HG03066 (cell line): ENCODE measurements around the gene PCK1.

Experiments used
- ATAC-seq: cut with Tn5 transposase; IDR thresholded peaks from one replicate; pipeline ENCODE4 v1.9.1; 2021; ENCODE audit warnings: low read depth; ENCODE audit not compliant: unreplicated experiment

Gene PCK1

DNA sequence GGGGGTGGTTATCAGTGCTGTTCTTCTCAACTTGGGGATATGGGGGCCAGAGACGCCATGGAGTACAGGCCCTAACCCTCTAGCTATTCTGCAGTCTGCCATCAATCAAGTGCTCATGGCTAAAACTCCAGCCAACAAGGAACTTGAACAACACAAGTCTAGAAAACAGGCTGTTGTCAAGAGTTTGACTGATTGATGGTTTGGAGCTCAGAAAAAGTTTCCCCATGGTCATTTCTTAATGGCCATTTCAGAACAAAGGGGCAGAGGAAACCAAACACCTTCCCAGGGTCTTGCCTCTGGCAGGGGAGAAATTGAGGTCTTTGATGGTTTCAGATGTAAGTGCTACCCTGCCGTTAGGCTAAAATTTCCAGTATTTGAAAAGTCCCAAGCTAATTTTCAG is 15.1 kb downstream of the PCK1 start:
- no peak for ATAC-seq

DNA sequence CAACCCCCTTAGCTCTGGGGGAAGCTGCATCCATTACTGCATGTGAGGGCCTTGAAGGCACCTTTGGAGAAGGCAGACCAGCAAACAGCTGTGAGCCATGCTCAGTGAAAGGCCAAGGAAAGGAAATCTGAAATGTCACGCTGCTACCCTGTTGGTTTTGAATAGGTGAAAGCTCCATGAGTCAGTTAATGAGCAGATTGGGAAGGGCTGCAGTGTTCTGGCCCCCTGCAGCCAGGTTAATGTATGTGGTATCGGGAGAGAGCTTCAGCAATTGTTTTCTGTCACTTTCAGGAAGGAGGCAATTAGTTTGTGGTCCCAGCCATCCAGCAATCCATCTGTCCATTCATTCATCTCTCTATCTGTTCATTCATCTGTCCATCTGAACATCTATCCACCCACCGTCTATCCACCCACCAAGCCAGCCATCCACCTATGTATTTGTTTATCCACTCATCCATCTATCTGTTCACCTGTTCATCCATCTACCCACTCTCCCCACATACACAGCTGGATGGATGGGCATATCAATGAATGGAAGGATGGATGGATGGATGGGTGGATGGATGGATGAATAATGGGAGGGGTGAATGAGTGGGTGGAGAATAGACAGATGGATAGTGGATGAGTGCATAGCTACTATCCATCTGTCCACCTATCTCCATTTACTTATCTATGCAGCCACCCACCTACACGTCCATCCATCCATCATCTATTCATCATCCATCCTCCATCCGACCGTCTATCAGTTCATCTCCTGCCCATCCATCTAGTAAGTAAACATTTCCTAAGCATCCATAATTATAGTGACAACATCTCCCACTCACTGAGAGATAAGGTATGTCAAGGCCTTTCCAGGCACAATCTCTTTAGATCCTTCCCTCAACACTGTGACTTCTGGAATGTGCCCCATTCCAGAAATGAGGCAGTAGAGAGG is 16.0 kb downstream of the PCK1 start:
- ATAC-seq, result no peak

DNA sequence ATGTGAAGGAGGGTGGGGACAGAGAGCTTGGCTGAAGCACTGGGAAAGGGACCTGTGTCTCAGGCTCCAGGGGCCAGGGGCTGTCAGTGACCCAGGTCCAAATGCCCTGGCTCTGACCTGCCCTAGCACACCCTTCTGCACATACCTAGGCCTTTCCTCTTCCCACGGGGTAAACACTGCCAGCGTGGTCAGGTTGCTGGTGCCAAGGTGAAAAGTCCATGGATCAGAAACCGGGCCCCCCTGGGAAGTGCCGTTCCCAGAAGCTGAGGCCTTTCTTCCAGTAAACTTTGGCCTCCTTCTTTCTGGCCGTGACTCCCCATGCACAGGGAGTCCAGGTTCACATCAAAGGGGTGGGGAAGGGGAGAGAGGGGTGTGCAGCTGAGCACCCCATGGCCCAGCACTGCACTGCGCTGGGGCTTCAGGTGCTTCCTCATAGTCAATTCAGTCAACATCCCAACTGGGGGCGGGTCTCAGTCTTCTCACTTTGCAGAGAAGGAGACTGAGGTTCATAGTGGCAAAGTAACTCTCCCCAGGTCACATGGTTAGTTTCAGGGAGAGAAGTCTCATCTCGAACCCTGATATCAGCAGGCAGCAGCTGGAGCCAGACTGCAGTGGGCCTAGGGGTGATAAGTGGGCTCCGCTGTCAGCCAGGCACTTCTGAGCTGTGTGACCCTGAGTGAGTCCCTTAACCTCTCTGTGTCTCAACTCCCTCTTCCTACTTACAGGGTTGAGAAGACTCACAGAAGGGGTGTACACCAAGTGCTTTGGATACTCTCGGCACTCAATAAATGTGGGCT is 17.0 kb downstream of the PCK1 start:
- ATAC-seq, result no peak

DNA sequence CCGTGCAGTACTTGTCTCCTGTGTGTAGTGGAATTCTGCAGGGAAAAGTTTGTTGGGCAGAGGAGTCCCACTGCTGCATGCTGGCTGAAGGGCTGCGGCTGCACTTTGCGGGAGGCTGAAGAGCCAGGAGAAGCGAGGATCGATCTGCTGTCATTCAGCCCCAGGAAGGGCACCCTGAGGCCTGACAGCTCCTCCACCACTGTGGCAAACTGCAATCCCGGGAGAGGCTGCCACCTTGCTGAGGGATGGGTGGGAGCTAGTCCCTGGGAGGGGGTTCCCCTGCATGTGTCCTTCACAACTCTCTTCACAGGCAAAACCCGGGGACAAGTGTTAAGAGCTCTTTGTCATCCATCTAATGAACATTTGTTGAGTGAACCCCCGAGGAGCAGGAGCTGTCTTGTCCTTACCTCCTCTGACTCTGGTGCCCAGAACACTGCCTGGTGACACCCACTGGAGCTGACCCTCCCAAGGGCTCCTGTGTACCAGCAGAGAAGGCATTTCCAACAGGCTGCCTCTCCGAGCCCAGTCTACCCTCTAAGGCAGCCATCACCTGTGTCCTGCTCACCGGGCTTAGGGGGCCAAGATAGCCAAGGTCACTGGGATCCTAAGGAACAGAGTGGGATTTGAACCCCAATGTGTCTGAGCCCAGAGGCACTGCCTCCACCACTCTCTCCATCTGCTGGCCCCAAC is 17.7 kb downstream of the PCK1 start:
- ATAC-seq, result no peak

DNA sequence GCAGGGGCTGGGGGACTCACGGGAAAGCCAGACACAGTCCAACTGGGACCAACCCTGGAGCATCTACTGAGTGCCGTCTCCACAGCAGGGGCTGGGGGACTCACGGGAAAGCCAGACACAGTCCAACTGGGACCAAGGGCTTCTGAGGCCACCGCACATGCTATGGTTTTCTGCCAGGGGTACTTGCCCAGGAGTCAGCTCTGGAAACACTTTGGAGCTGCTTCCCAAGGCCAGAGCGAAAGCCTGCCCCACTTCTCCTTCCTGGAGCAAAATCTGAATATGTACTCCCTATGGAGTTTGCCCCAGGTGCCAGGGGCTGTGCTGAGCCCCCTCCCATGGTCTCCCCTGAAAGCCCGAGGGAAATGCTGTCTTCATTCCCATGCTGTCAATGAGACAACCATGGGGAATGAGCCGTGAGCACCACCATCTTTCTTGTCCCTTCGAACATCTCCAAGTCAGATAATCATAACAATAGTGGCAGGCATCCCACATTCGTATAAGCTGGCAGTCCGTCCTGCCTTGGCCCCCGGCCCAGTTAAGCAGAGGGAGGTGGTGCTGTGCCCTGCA is 18.5 kb downstream of the PCK1 start:
- no peak for ATAC-seq

DNA sequence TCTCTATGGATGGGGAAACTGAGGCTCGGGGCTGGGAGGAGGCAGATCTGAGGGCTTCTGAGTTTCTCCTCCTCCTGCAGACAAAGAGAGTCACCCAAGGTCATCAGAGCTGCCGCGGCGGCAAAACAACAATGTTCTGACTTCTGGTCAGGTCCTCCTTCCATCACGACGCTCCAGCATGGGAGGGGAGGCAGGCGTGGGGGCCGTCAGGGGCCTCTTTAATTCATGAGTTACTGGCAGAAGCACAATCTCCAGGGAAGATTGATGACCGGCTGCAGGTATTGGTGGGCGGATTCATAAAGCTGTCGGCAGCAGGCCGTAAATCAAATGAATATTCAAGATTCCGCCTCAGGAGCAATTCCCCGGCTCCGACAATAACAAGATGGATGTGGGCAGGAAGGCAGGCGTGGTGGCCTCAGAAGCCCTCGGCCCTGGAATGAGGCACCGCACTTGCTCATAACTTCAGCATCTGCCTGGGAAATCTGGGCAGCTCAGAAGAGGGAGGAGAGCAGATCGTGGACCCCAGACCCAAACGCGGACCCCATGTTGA is 19.1 kb downstream of the PCK1 start:
- ATAC-seq, result no peak

DNA sequence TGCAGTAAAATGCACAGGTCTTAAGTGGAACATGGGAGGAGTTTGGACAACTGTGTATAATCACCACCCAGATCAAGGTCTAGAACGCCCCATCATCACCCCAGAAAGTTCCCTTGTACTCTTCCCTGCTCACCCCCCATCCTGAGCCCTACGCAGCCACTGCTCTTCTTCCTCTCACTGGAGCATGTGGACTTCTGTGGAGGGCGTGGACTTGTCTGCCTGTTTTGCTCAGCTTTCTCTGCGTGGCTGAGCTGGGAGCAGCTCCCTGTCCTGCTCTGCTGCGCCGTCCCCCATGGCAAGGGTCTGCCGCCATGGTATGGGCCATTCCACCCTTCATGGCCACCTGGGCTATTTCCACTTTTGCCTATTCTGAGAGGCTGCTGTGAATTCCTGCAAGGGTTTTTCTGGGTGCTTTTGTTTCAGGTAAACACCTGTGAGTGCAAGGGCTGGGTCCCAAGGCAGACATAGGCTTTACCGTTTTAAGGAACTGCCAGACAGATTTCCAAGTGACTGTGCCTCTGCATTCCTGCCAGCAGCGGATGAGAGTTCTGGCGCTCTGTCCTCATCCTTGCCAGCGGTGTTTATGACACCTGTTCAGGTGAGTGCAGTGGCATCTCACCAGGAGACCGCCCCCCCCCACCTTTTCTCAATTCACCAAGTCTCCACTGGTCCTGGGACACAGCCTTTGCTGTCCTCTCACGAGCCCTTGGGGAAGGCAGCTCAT is 19.7 kb downstream of the PCK1 start:
- no peak for ATAC-seq

DNA sequence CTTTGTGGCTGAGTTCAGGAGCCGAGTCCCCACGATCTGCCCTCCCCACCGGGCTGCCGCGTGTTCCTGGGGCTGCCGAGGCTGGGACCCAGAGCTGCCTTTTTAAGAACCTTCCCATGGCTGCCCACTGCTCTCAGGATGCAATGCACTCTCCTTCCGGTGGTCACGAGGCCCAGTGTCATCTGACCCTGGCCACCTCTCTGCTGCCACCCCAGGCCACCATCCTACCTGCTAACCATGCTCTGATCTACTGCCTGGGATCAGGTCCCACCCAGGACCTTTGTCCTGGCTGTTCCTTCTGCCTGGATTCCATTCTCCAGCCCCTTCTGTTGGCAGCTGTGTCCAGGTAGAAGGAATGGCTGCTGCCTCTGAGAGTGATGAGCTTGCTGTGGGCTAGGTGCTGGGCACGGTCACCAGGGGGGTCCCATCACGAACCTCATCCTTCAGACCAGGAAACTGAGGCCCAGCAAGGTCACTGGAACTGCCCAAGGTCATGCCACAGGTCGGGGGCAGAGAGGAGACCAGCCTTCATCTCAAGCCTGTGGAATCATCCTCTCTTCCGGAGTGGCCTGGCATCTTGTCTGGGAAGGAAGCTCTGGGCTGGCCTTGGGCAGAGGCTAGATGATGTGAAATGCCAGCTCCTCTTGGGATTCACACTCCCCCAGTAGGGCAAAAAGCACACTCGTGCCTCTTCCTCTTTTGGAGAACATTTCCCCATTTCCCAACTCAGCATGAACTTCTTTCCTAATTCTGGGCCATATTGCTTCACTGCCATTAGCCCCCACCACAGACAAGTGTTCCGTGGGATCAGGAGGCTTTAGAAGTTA is 20.5 kb downstream of the PCK1 start:
- no peak for ATAC-seq

DNA sequence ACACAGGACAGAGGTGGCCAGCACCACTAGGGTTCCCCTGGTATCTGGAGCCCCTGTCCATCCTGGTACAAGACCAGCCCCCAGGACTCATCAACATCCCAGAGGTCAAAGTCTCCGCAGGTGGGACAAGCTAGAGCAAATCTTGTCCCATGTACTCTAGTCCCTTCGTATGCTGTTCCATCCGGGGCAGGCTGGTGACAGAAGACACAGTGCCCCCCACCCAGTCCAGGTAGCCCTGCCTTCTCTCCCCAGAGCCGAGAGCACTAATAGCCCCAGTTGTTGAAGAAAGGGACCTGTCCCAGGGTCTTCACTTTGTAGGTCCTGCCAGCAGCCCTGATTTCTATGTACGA is 21.1 kb downstream of the PCK1 start:
- ATAC-seq, result no peak

DNA sequence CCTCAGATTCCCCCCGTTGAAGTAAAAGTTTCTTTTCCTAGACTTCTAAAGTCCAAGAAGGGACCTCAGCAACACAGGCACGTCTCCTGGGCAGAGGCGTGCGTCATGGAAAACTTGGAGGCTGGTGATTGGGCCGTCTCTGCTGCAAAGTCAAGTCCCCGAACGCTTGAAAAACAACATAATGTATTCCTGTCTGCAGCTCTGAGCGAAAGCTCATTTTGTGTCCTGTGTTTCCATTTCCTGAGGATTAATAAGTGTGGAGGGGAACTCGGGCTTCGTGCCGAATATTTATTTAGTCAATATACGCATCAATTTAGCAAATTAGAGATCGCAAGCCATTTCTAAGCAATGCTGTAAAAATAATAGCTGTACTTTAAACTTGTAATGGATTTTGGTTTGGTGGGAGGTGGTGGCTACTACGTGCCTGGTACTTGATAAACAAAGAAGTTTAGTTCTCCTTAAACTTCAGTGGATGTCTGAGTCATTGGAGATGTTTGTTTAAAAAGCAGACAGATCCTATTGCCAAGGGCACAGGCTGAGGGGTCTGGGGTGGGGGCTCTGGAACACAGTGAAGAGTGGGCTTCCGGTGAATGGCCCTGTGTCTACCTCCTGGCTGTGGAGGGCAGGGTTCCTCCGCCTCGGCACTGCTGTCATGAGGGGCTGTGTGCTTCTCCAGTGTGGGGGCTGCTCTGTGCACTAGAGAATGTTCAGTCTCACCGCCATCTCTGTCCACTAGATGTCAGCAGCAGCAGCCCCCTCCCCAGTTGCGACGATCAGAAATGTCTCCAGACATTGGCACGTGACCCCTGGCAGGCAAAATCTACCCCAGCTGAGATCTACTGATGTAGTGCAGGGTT is 21.8 kb downstream of the PCK1 start:
- ATAC-seq, result no peak

DNA sequence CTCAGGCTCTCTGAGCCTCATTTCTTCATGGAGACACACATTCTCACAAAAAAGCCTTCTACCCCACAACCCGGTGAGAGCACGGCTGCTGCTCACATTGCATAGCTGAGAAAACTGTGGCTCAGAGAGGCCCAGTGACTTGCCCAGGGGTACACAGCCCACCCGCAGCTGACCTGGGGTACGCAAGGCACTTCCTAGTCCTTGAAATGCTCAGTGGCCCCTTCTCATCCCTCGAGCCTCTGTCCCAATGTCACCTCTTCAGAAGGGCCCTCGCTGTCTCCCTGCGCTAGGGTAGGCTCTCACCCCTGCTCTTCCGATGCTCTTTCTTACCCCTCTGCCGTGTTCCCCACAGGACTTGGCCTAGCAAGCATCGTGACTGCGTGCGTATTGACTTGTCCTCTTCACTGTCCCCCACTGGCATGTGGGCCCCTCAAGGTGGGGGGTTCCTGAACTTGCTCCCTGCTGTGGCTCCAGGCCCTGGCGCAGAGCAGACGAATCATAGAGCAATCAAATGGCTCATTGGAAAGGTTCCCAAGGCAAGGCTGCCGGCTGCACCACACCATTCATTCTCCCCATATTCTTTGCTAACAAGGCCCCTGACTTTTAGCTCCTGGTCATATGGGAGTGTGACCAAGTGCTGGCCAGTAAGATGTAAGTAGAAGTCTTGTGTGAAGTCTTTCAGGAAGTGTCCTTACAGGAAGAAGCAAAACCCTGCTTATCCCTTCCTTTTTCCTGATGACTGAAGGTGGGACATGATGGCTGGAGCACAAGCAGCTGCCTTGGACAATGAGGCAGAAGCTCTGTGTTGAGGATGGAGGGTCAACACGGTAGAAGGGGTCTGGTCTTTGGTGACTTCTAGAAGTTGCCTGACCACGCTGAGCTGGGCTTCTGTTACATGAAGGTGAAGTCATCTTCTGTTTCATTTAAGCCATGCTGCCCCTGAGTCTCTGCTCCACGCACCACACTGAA is 22.7 kb downstream of the PCK1 start:
- ATAC-seq, result no peak

DNA sequence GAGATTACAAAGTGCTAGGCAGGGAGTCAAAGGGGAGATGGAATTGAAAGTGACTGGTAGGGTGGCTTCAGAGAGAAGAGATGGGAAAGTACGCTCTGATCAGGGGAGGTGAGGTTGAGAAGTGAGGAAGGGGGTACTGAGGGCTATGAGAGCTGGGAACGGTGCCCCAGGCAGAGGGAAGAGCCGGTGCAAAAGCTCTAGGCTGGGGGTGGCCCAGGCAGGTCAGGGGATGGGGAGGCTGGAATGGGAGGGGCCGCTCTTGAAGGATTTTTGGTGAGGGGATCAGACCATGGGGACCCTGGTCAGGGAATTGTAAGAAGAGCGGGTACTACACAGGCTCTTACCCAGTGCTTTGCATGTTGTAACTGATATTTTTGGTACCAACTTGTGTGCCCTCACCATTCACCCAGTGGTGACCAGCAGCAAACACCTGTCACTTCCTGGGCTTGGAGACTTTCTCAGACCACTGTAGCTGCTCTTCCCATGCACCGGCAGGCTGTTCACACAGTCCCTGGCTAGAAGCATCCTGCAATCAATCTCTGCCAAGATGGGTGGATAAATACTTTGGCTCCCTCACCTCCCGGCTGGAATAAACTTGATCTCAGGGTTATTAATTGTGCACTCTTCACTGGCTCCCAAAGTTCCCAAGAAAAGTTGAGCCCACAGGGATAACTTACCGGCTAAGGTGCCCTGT is 24.0 kb downstream of the PCK1 start:
- no peak for ATAC-seq

DNA sequence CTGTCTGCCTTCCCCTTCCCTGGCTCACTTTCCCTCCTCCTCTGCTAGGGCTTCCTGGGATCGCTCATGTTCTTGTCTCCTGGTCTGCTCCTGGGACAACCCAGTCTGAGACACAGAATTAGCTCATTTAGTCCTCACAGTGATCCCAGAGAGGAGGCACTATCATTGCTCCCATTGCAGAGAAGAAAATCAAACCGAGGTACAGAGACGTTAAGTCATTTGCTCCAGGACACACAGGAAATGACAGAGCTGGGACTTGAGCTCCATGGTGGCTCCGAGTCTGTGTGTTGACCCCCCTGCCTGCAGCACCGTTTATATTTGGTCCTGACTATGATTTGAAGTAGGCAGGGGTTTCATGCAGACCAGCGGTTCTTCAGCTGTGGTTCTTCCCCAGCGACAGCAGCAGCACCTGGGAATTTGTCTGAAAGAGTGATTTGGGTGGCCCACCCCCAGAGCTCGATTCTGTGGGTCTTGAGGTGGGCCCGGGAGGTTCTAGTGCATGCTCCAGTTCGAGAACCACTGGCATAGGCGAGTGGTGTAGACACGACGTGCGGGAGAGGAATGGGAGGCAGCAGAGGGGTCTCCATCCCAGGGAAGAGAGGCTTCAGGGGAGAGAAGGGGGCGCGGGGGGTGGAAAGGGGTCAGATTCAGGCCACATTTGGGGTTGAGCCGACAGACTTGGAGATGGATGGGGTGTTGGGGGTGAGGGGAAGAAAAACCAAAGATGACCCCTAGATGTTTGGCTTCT is 24.7 kb downstream of the PCK1 start:
- no peak for ATAC-seq

DNA sequence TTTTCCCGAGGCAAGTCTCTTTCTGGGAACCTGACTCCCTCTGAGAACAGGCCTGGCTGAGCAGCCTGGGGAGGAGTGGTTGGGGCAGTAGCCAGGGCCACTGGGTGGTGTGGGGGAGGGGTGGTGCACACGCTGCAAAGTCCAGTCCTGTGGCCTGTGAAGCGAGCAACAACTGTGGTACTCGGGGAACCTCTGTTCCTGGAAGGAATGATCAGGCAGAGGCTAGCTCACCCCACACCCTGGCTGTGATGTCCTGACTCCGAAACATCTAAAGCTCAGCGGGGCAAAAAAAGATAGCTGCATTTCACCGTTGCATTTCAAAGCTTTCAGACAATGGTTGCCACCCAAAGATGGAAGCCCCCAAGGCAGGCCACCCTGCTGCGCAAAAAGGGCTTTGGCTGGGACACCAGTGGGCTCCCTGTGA is 25.5 kb downstream of the PCK1 start:
- ATAC-seq, result no peak

DNA sequence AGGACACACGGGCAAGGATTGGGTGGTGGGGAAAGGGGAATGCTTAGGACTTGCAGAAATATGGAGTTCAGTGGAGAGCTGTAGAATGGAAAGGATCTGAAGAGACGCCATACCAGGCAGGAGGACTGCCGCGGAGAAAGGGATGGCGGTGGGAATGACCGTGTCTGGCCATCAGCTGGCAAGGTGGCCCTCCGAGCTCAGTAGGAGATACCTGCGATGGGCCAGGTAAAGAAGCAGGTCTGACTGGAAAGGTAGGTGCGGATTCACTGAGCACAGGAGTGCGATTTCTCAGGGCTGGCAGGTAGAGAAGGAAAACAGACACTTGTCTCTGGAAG is 26.0 kb downstream of the PCK1 start:
- ATAC-seq, result no peak
